ENCODE measurements around the gene TMEM250. TPM values are rescaled to one million over a fixed set of nuclear protein-coding genes. Genes with fewer than 3 reads are reported as not detected.

Gene TMEM250
- total RNA-seq, 1 experiment from 2014 or later = 34.0 TPM

DNA sequence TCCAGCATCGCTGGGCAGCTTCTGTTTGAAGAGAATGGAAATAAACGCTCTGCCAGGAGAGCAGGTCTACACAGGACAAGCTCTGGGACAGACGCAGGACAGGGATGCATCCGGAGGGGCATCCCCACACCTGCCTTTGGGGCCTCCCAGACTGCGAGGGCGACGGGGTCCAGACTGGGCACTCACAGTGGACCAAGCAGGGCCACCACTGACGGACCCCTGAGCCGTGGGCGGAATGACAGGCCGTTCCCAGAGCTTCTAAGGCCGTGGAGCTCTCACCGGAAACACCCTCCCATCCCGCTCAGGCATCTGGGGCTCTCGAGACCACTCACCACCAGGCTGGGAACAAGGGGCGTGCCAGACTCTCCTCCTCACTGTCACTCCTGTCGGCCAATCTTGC is 10.5 kb upstream of the TMEM250 start:
- in situ Hi-C loops (cut with HindIII; ENCODE audit: low pct_unique_long_range_greater_than_20kb, low sequenced_read_pairs) (no loop called here), intact Hi-C loops (cut with micrococcal nuclease; ENCODE audit: unreplicated experiment) (no loop called here)
- no peaks in the 10 kb centered on the region for H3K27me3 ChIP-seq (ENCODE audit: control insufficient read depth, insufficient read depth, low read length)
- DNase-seq (ENCODE audit: low read depth, low spot score) = no peak
- H3K9me3 ChIP-seq (ENCODE audit: control insufficient read depth, insufficient read depth, low read depth, low read length) = no peaks in the 10 kb centered on the region
- no peaks in the 10 kb centered on the region; the same call in 1 of the 2 replicates for H3K4me1 ChIP-seq (ENCODE audit: control insufficient read depth, insufficient read depth, low read length)
- BruUV-seq (replicated peaks) = no TSS peak
- ATAC-seq = no peak
- TF ChIP-seq SIN3A (IDR thresholded peaks at IDR 0.05; ENCODE audit: borderline replicate concordance, insufficient read depth, low read depth, low read length) = no peak
- no peak for TF ChIP-seq TCF7L2 (IDR thresholded peaks at IDR 0.05; ENCODE audit: low read depth, low read length)
- no peak for TF ChIP-seq REST (IDR thresholded peaks at IDR 0.05; ENCODE audit: insufficient read depth in 1 of 2, low read depth in 2 of 2, low read length in 1 of 2)
- TF ChIP-seq, protein P1, sequence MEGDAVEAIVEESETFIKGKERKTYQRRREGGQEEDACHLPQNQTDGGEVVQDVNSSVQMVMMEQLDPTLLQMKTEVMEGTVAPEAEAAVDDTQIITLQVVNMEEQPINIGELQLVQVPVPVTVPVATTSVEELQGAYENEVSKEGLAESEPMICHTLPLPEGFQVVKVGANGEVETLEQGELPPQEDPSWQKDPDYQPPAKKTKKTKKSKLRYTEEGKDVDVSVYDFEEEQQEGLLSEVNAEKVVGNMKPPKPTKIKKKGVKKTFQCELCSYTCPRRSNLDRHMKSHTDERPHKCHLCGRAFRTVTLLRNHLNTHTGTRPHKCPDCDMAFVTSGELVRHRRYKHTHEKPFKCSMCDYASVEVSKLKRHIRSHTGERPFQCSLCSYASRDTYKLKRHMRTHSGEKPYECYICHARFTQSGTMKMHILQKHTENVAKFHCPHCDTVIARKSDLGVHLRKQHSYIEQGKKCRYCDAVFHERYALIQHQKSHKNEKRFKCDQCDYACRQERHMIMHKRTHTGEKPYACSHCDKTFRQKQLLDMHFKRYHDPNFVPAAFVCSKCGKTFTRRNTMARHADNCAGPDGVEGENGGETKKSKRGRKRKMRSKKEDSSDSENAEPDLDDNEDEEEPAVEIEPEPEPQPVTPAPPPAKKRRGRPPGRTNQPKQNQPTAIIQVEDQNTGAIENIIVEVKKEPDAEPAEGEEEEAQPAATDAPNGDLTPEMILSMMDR (IDR thresholded peaks at IDR 0.05) = no peak
- no peak for TF ChIP-seq POLR2AphosphoS5 (IDR thresholded peaks at IDR 0.05; ENCODE audit: low read depth, low read length)
- H3K4me3 ChIP-seq (ENCODE audit: low read depth in 2 of 2, low read length in 2 of 2) = no peak overlapping the region
- ChIA-PET POLR2A (no interaction called here), CTCF (interaction anchor here (0.6 kb wide), 1 partner anchor 88 kb away, joined by 3 read pairs; no protein-coding TSS in a partner anchor)
- H3K36me3 ChIP-seq (ENCODE audit: control insufficient read depth, insufficient read depth, low read length) = no peaks in the 10 kb centered on the region
- no peak overlapping the region for H3K27ac ChIP-seq (ENCODE audit: low read length)

GRCh38 chr9:136128436-136128835 is 9.8 kb upstream of the TMEM250 start:
- ChIA-PET POLR2A (no interaction called here), CTCF (interaction anchor here (0.6 kb wide), 1 partner anchor 89 kb away, joined by 3 read pairs; no protein-coding TSS in a partner anchor)
- DNase-seq (ENCODE audit: low read depth, low spot score) = no peak
- Histone ChIP-seq H3K4me3 (ENCODE audit: low read depth in 2 of 2, low read length in 2 of 2) (no peak overlapping the region), H3K4me1 (ENCODE audit: control insufficient read depth, insufficient read depth, low read length) (no peaks in the 10 kb centered on the region; the same call in 1 of the 2 replicates), H3K27me3 (ENCODE audit: control insufficient read depth, insufficient read depth, low read length) (no peaks in the 10 kb centered on the region), H3K9me3 (ENCODE audit: control insufficient read depth, insufficient read depth, low read depth, low read length) (no peaks in the 10 kb centered on the region), H3K36me3 (ENCODE audit: control insufficient read depth, insufficient read depth, low read length) (no peaks in the 10 kb centered on the region), H3K27ac (ENCODE audit: low read length) (no peak overlapping the region)
- no peak for ATAC-seq
- intact Hi-C loops (cut with micrococcal nuclease; ENCODE audit: unreplicated experiment) (no loop called here), in situ Hi-C loops (cut with HindIII; ENCODE audit: low pct_unique_long_range_greater_than_20kb, low sequenced_read_pairs) (no loop called here)
- no TSS peak for BruUV-seq (replicated peaks)
- TF ChIP-seq, protein P1 (IDR thresholded peaks at IDR 0.05) = no peak
- no peak for TF ChIP-seq POLR2AphosphoS5 (IDR thresholded peaks at IDR 0.05; ENCODE audit: low read depth, low read length)
- no peak for TF ChIP-seq SIN3A (IDR thresholded peaks at IDR 0.05; ENCODE audit: borderline replicate concordance, insufficient read depth, low read depth, low read length)
- no peak for TF ChIP-seq REST (IDR thresholded peaks at IDR 0.05; ENCODE audit: insufficient read depth in 1 of 2, low read depth in 2 of 2, low read length in 1 of 2)
- TF ChIP-seq TCF7L2 (IDR thresholded peaks at IDR 0.05; ENCODE audit: low read depth, low read length) = no peak

Measured in Panc1 (cell line).